ENCODE measurements around the gene IL25. TPM values are rescaled to one million over a fixed set of nuclear protein-coding genes. Genes with fewer than 3 reads are reported as not detected.

IL25 gene
- total and polyA plus RNA-seq, 8 donors, result not detected

GRCh38 chr14:23373041-23373440, 432 bp downstream of the IL25 start:
- intact Hi-C loops (cut with DNase I; ENCODE audit: low total_unique reads), result loop anchor here (5.0 kb wide), 1 partner anchor 111 kb away; no protein-coding TSS in a partner anchor
- no peak for DNase-seq
- H3K4me1 ChIP-seq, result peaks cover 0 to 10% (median 0%) of the 10 kb centered on the region in 4 donors
- H3K4me3 ChIP-seq, result no peak overlapping the region
- no peaks in the 10 kb centered on the region for H3K36me3 ChIP-seq
- TF ChIP-seq EP300 (IDR thresholded peaks at IDR 0.05), result no peak
- H3K27ac ChIP-seq, result no peak overlapping the region
- H3K9me3 ChIP-seq, result no peaks in the 10 kb centered on the region
- 70 to 92% (median 85%) methylated on average over 3 of the region's 3 CpGs for WGBS, 5 donors
- no peaks in the 10 kb centered on the region for H3K27me3 ChIP-seq

GRCh38 chr14:23375527-23376251, 3.1 kb downstream of the IL25 start:
- Histone ChIP-seq H3K36me3 (no peaks in the 10 kb centered on the region), H3K27ac (no peak overlapping the region), H3K4me1 (peaks cover 0 to 10% (median 0%) of the 10 kb centered on the region in 4 donors), H3K9me3 (no peaks in the 10 kb centered on the region), H3K27me3 (peaks cover 0 to 10% (median 0%) of the 10 kb centered on the region in 3 donors), H3K4me3 (no peak overlapping the region)
- DNase-seq, result no peak
- TF ChIP-seq POLR2A (IDR thresholded peaks at IDR 0.05) (no peak), EP300 (IDR thresholded peaks at IDR 0.05) (no peak), POLR2AphosphoS5 (IDR thresholded peaks at IDR 0.05) (no peak), CTCF (IDR thresholded peaks at IDR 0.05) (no peak)
- 86 to 91% (median 90%) methylated on average over 14 to 21 of the region's 21 CpGs for WGBS, 5 donors
- intact Hi-C loops (cut with DNase I; ENCODE audit: low total_unique reads), result no loop called here

GRCh38 chr14:23376482-23377197, 4.0 kb downstream of the IL25 start, which contains the start of gene CMTM5:
CMTM5 (plus strand) TSS chr14:23377046; CDS start chr14:23377252, 206 bp downstream.
- peaks cover 0 to 10% (median 0%) of the 10 kb centered on the region in 4 donors for H3K4me1 ChIP-seq
- DNase-seq, result peak in 1 of 2 donors; percentile 79
- no peaks in the 10 kb centered on the region for H3K9me3 ChIP-seq
- TF ChIP-seq POLR2AphosphoS5 (IDR thresholded peaks at IDR 0.05) (no peak), CTCF (IDR thresholded peaks at IDR 0.05) (no peak), POLR2A (IDR thresholded peaks at IDR 0.05) (no peak), EP300 (IDR thresholded peaks at IDR 0.05) (no peak)
- peak within 1 kb of the TSS in 1 of 5 donors; percentile 20 for H3K27ac ChIP-seq
- 52 to 58% (median 58%) methylated on average over 11 to 13 of the region's 13 CpGs for WGBS, 5 donors
- intact Hi-C loops (cut with DNase I; ENCODE audit: low total_unique reads), result no loop called here
- peaks cover 0 to 19% (median 0%) of the 10 kb centered on the region in 3 donors for H3K27me3 ChIP-seq
- H3K4me3 ChIP-seq, result peak within 1 kb of the TSS in 3 of 4 donors; percentile 12 to 17 (median 17)
- H3K36me3 ChIP-seq, result no peaks in the 10 kb centered on the region

DNA sequence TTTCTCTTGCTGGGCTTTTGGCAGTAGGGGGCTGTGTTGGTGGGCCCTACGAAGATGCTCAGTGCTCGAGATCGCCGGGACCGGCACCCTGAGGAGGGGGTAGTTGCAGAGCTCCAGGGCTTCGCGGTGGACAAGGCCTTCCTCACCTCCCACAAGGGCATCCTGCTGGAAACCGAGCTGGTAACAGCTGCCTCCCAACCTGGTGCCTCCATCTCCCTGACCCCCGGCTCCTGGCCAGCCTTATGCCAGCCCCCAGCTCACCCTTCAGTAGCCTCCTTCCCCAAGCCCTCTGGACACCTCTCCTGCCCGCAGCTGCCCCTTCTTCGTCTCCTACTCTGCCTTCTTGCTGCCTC, 4.6 kb downstream of the IL25 start:
- no peak for DNase-seq
- peaks cover 0 to 10% (median 0%) of the 10 kb centered on the region in 4 donors for H3K4me1 ChIP-seq
- WGBS, 5 donors, result 44 to 64% (median 54%) methylated on average over 9 to 11 of the region's 11 CpGs
- TF ChIP-seq POLR2AphosphoS5 (IDR thresholded peaks at IDR 0.05) (no peak), POLR2A (IDR thresholded peaks at IDR 0.05) (no peak), EP300 (IDR thresholded peaks at IDR 0.05) (no peak), CTCF (IDR thresholded peaks at IDR 0.05) (no peak)
- peaks cover 0 to 25% (median 0%) of the 10 kb centered on the region in 3 donors for H3K27me3 ChIP-seq
- peak overlapping the region in 1 of 5 donors; percentile 20 for H3K27ac ChIP-seq
- intact Hi-C loops (cut with DNase I; ENCODE audit: low total_unique reads), result no loop called here
- H3K36me3 ChIP-seq, result no peaks in the 10 kb centered on the region
- no peaks in the 10 kb centered on the region for H3K9me3 ChIP-seq
- H3K4me3 ChIP-seq, result peak overlapping the region in 1 of 4 donors; percentile 12

All from stomach (tissue), 9 donors.